SHP77 (cell line): Measurements from ENCODE around the gene OR2AG2.
"Not testable (repeated sequence)": the region's sequence is repeated elsewhere in the genome, so short reads cannot be mapped to it uniquely, and the experiment has no call there.

Source experiments
- DNase-seq, 2 experiments: peaks; one replicate each; lab custom pipeline; 2025; lab: John Stamatoyannopoulos, UW

Gene OR2AG2

GRCh38 chr11:6771926-6772893 lies at the start of gene OR2AG2:
Gene OR2AG2, minus strand, starts transcription at chr11:6771976. Its CDS starts 3,019 bp downstream, at chr11:6768957.
- no peak for DNase-seq

GRCh38 chr11:6818967-6819366 lies 47.2 kb upstream of the OR2AG2 start:
- DNase-seq: no peak

- DNase-seq: no peak
These were observed 45.9 kb upstream of the OR2AG2 start for GRCh38 chr11:6817694-6818093.

- no peak for DNase-seq
These were observed 41.9 kb upstream of the OR2AG2 start for GRCh38 chr11:6813656-6814055.

- peak; percentile 1 to 23 for DNase-seq
These were observed 40.7 kb upstream of the OR2AG2 start for GRCh38 chr11:6812390-6813005.

- DNase-seq: not testable (repeated sequence)
These were observed 29.3 kb upstream of the OR2AG2 start for GRCh38 chr11:6801075-6801474.

- DNase-seq: no peak
These were observed 27.6 kb upstream of the OR2AG2 start, which contains the start of gene OR6A2 for GRCh38 chr11:6799402-6799801. Gene OR6A2, minus strand, starts transcription at chr11:6799689. Its CDS starts 3,981 bp downstream, at chr11:6795708.

GRCh38 chr11:6794639-6795038 lies 22.9 kb upstream of the OR2AG2 start:
- no peak for DNase-seq

- no peak for DNase-seq
These were observed 18.8 kb upstream of the OR2AG2 start for GRCh38 chr11:6790546-6790945.

GRCh38 chr11:6782720-6783119 lies 10.9 kb upstream of the OR2AG2 start, which contains the start of gene OR2AG1:
Gene OR2AG1, plus strand, starts transcription at chr11:6783020. Its CDS starts 2,018 bp downstream, at chr11:6785038.
- DNase-seq: no peak

GRCh38 chr11:6780829-6781228 lies 9.1 kb upstream of the OR2AG2 start:
- DNase-seq: no peak

- no peak for DNase-seq
These were observed 6.7 kb upstream of the OR2AG2 start for GRCh38 chr11:6778518-6778917.

GRCh38 chr11:6757373-6757967 lies 14.3 kb downstream of the OR2AG2 start:
- DNase-seq: peak; percentile 2 to 3

GRCh38 chr11:6755953-6756347 lies 15.8 kb downstream of the OR2AG2 start:
- DNase-seq: no peak

GRCh38 chr11:6755303-6755952 lies 16.3 kb downstream of the OR2AG2 start:
- DNase-seq: peak in 1 of 2 experiments; percentile 0

- DNase-seq: no peak
These were observed 24.6 kb downstream of the OR2AG2 start for GRCh38 chr11:6747097-6747668.

GRCh38 chr11:6746626-6747025 lies 25.1 kb downstream of the OR2AG2 start:
- no peak for DNase-seq

- no peak for DNase-seq
These were observed 25.6 kb downstream of the OR2AG2 start for GRCh38 chr11:6746086-6746618.

GRCh38 chr11:6745465-6746015 lies 26.2 kb downstream of the OR2AG2 start:
- no peak for DNase-seq

- DNase-seq: no peak
These were observed 26.8 kb downstream of the OR2AG2 start for GRCh38 chr11:6745018-6745417.

GRCh38 chr11:6742260-6742659 lies 29.5 kb downstream of the OR2AG2 start:
- DNase-seq: no peak
